ENCODE results near the gene MDM2. TPM values are rescaled to one million over a fixed set of nuclear protein-coding genes. Genes with fewer than 3 reads are reported as not detected.
"Not testable (repeated sequence)": the region's sequence is repeated elsewhere in the genome, so short reads cannot be mapped to it uniquely, and the experiment has no call there.

The MDM2 gene
- total RNA-seq, 2 donors from 2014 or later, result 54.1 to 93.4 TPM

- intact Hi-C loops (cut with DNase I), result no loop called here
- Histone ChIP-seq H3K36me3 (replicated peaks in 1 of 2; ENCODE audit: insufficient read depth in 1 of 2, low read depth in 2 of 2) (no peaks in the 10 kb centered on the region), H3K27me3 (no peaks in the 10 kb centered on the region), H3K9me3 (no peaks in the 10 kb centered on the region), H3K4me3 (no peak overlapping the region), H3K27ac (peak overlapping the region; percentile 28 to 76 (median 52)), H3K4me1 (peaks cover 46% of the 10 kb centered on the region)
- 61% methylated on average over 24 to 31 of the region's 32 CpGs for WGBS, 2 donors
- TF ChIP-seq CTCF (IDR thresholded peaks at IDR 0.05), result peak in 1 of 7 experiments; percentile 7
- peak in 1 of 3 donors; percentile 38 for TF ChIP-seq POLR2A (IDR thresholded peaks at IDR 0.05)
- DNase-seq (peak; percentile 51 to 75 (median 66)), ATAC-seq (no peak)
These were observed 3.1 kb upstream of the MDM2 start for GRCh38 chr12:68804657-68805591.

GRCh38 chr12:68805592-68806120 is 2.3 kb upstream of the MDM2 start:
- TF ChIP-seq POLR2A (IDR thresholded peaks at IDR 0.05) (no peak), CTCF (IDR thresholded peaks at IDR 0.05) (no peak)
- H3K4me1 ChIP-seq, result peaks cover 41% of the 10 kb centered on the region
- H3K9me3 ChIP-seq, result no peaks in the 10 kb centered on the region
- DNase-seq (no peak), ATAC-seq (no peak)
- intact Hi-C loops (cut with DNase I), result no loop called here
- 50 to 60% methylated on average over 7 of the region's 7 CpGs for WGBS, 2 donors
- no peaks in the 10 kb centered on the region for H3K36me3 ChIP-seq (replicated peaks in 1 of 2; ENCODE audit: insufficient read depth in 1 of 2, low read depth in 2 of 2)
- H3K4me3 ChIP-seq, result no peak overlapping the region
- no peaks in the 10 kb centered on the region for H3K27me3 ChIP-seq
- H3K27ac ChIP-seq, result peak overlapping the region in 1 of 4 donors; percentile 65

- Histone ChIP-seq H3K9me3 (no peaks in the 10 kb centered on the region), H3K36me3 (replicated peaks in 1 of 2; ENCODE audit: insufficient read depth in 1 of 2, low read depth in 2 of 2) (peaks cover 0 to 2% of the 10 kb centered on the region in 2 donors), H3K27ac (peak overlapping the region in 3 of 4 donors; percentile 97 to 99 (median 98)), H3K27me3 (no peaks in the 10 kb centered on the region), H3K4me3 (no peak overlapping the region), H3K4me1 (peaks cover 43% of the 10 kb centered on the region)
- TF ChIP-seq POLR2A (IDR thresholded peaks at IDR 0.05) (no peak), CTCF (IDR thresholded peaks at IDR 0.05) (no peak)
- intact Hi-C loops (cut with DNase I), result no loop called here
- ATAC-seq, result no peak
- 78 to 82% methylated on average over 18 of the region's 18 CpGs for WGBS, 2 donors
- no peak for DNase-seq
These were observed 1.3 kb upstream of the MDM2 start for GRCh38 chr12:68806488-68807237.

- H3K4me3 ChIP-seq, result peak overlapping the region; percentile 8 to 13
- intact Hi-C loops (cut with DNase I); ATAC-seq; H3K36me3 ChIP-seq (replicated peaks in 1 of 2; ENCODE audit: insufficient read depth in 1 of 2, low read depth in 2 of 2); DNase-seq; H3K27me3 ChIP-seq; H3K9me3 ChIP-seq: not testable (repeated sequence)
- peak overlapping the region; percentile 88 to 99 (median 98) for H3K27ac ChIP-seq
- peaks cover 46% of the 10 kb centered on the region for H3K4me1 ChIP-seq
- WGBS, 2 donors, result 3 to 5% methylated on average over 7 to 10 of the region's 10 CpGs
These were observed 752 bp upstream of the MDM2 start for GRCh38 chr12:68807274-68807575.
